NCI-H524 (cell line): Measurements from ENCODE around the gene STK25.
"Not testable (repeated sequence)": the region's sequence is repeated elsewhere in the genome, so short reads cannot be mapped to it uniquely, and the experiment has no call there.

Experiments
- DNase-seq, 2 experiments: peaks; one replicate each; lab custom pipeline; 2025; lab: John Stamatoyannopoulos, UW

The STK25 gene

GRCh38 chr2:241463276-241464135 is 44.9 kb downstream of the STK25 start:
- DNase-seq, result no peak

GRCh38 chr2:241461693-241462677 is 46.4 kb downstream of the STK25 start:
- no peak for DNase-seq

- DNase-seq, result no peak
Observed at GRCh38 chr2:241460631-241461030, 47.8 kb downstream of the STK25 start.

GRCh38 chr2:241459520-241459919 is 48.9 kb downstream of the STK25 start:
- DNase-seq, result peak in 1 of 2 experiments; percentile 4

GRCh38 chr2:241458687-241459086 is 49.7 kb downstream of the STK25 start:
- no peak for DNase-seq

GRCh38 chr2:241456546-241456945 is 51.8 kb downstream of the STK25 start:
- no peak for DNase-seq

- DNase-seq, result no peak
Observed at GRCh38 chr2:241454837-241455485, 53.4 kb downstream of the STK25 start.

GRCh38 chr2:241453919-241454318 is 54.5 kb downstream of the STK25 start:
- DNase-seq, result not testable (repeated sequence)

GRCh38 chr2:241451840-241452506 is 56.4 kb downstream of the STK25 start:
- DNase-seq, result peak in 1 of 2 experiments; percentile 30

- not testable (repeated sequence) for DNase-seq
Observed at GRCh38 chr2:241450092-241450491, 58.3 kb downstream of the STK25 start.

GRCh38 chr2:241445426-241445825 is 63.0 kb downstream of the STK25 start:
- DNase-seq, result no peak

- DNase-seq, result no peak
Observed at GRCh38 chr2:241443486-241444223, 64.7 kb downstream of the STK25 start.
